H9 (cell line): ENCODE results near the gene KDF1. TPM values are rescaled to one million over a fixed set of nuclear protein-coding genes. Genes with fewer than 3 reads are reported as not detected.

ENCODE experiments used
- DNase-seq: peaks from one replicate; pipeline ENCODE4 v3.0.0-alpha.2; 2017
- H2AFZ ChIP-seq: one replicate; pipeline ENCODE4 v1.6.1; 2013; ENCODE audit warnings: mild to moderate bottlenecking, low read length, control low read depth, moderate library complexity
- H2AK5ac ChIP-seq: 2 replicates; pipeline ENCODE4 v1.6.1; 2013; ENCODE audit warnings: low read length, control low read depth, mixed read lengths; ENCODE audit not compliant: insufficient read length
- H2BK120ac ChIP-seq: one replicate; pipeline ENCODE4 v1.6.1; 2013; ENCODE audit warnings: low read depth, mild to moderate bottlenecking, low read length, control low read depth, inconsistent platforms; ENCODE audit not compliant: poor library complexity, severe bottlenecking
- H2BK12ac ChIP-seq: 2 replicates; pipeline ENCODE4 v1.6.1; 2013; ENCODE audit warnings: low read length, control low read depth, mixed read lengths, low read depth; ENCODE audit not compliant: insufficient read length
- H2BK15ac ChIP-seq: 2 replicates; pipeline ENCODE4 v1.6.1; 2013; ENCODE audit warnings: low read depth, low read length, control low read depth
- H2BK20ac ChIP-seq: one replicate; pipeline ENCODE4 v1.6.1; 2013; ENCODE audit warnings: low read depth, mild to moderate bottlenecking, low read length, control low read depth, inconsistent platforms; ENCODE audit not compliant: poor library complexity, severe bottlenecking
- H2BK5ac ChIP-seq: 2 replicates; pipeline ENCODE4 v1.6.1; 2013; ENCODE audit warnings: low read length, control low read depth, mixed read lengths; ENCODE audit not compliant: insufficient read length
- H3K14ac ChIP-seq: 2 replicates; pipeline ENCODE4 v1.6.1; 2013; ENCODE audit warnings: low read length, control low read depth; ENCODE audit not compliant: insufficient read depth
- H3K18ac ChIP-seq: 2 replicates; pipeline ENCODE4 v1.6.1; 2013; ENCODE audit warnings: low read depth, mild to moderate bottlenecking, mixed read lengths, low read length, control low read depth; ENCODE audit not compliant: insufficient read length
- H3K23ac ChIP-seq: 2 replicates; pipeline ENCODE4 v1.6.1; 2013; ENCODE audit warnings: low read length, control low read depth, mixed read lengths, low read depth; ENCODE audit not compliant: insufficient read length
- H3K23me2 ChIP-seq: 2 replicates; pipeline ENCODE4 v1.6.1; 2013; ENCODE audit warnings: low read depth, mild to moderate bottlenecking, mixed read lengths, low read length, control low read depth; ENCODE audit not compliant: insufficient read length, poor library complexity, severe bottlenecking
- H3K27ac ChIP-seq: 2 replicates; pipeline ENCODE4 v1.5.1; 2013; ENCODE audit warnings: low read length, control low read depth, mixed read lengths, low read depth; ENCODE audit not compliant: insufficient read length
- H3K27me3 ChIP-seq: 2 replicates; pipeline ENCODE4 v1.6.1; 2013; ENCODE audit warnings: low read length, control low read depth, inconsistent platforms; ENCODE audit not compliant: insufficient read depth
- H3K4ac ChIP-seq: 2 replicates; pipeline ENCODE4 v1.6.1; 2013; ENCODE audit warnings: low read depth, mild to moderate bottlenecking, control low read depth, inconsistent platforms, low read length, moderate library complexity
- H3K4me1 ChIP-seq: 2 replicates; pipeline ENCODE4 v1.6.1; 2013; ENCODE audit warnings: low read length, control low read depth, inconsistent platforms; ENCODE audit not compliant: insufficient read depth
- H3K4me2 ChIP-seq: 2 replicates; pipeline ENCODE4 v1.6.1; 2013; ENCODE audit warnings: low read length, control low read depth, mixed read lengths; ENCODE audit not compliant: insufficient read length, insufficient read depth
- H3K56ac ChIP-seq: 2 replicates; pipeline ENCODE4 v1.6.1; 2013; ENCODE audit warnings: low read depth, mild to moderate bottlenecking, mixed read lengths, low read length, control low read depth; ENCODE audit not compliant: insufficient read length
- H3K79me1 ChIP-seq: 2 replicates; pipeline ENCODE4 v1.6.1; 2013; ENCODE audit warnings: low read depth, mild to moderate bottlenecking, moderate library complexity, low read length, control low read depth, inconsistent platforms; ENCODE audit not compliant: insufficient read depth, poor library complexity, severe bottlenecking
- H3K79me2 ChIP-seq: 2 replicates; pipeline ENCODE4 v1.6.1; 2013; ENCODE audit warnings: low read length, control low read depth, inconsistent platforms; ENCODE audit not compliant: insufficient read depth
- H3K9ac ChIP-seq: 2 replicates; pipeline ENCODE4 v1.6.1; 2013; ENCODE audit warnings: low read length, control low read depth, mixed read lengths; ENCODE audit not compliant: insufficient read length; ENCODE audit errors: extremely low read depth
- H3K9me3 ChIP-seq: one replicate; pipeline ENCODE4 v1.6.1; 2013; ENCODE audit warnings: low read depth, low read length, inconsistent platforms; ENCODE audit not compliant: control insufficient read depth
- H3T11ph ChIP-seq: one replicate; pipeline ENCODE4 v1.6.1; 2013; ENCODE audit warnings: mild to moderate bottlenecking, low read length, control low read depth, inconsistent platforms
- H4K20me1 ChIP-seq: one replicate; pipeline ENCODE4 v1.6.1; 2013; ENCODE audit not compliant: control insufficient read depth, insufficient read length, insufficient read depth
- H4K5ac ChIP-seq: 2 replicates; pipeline ENCODE4 v1.6.1; 2013; ENCODE audit warnings: low read depth, mild to moderate bottlenecking, mixed read lengths, low read length, control low read depth; ENCODE audit not compliant: insufficient read length
- H4K8ac ChIP-seq: replicated peaks from 2 replicates; pipeline ENCODE4 v1.6.1; 2013; ENCODE audit warnings: low read length, control low read depth, mixed read lengths, low read depth; ENCODE audit not compliant: insufficient read length
- H4K91ac ChIP-seq: 2 replicates; pipeline ENCODE4 v1.6.1; 2013; ENCODE audit warnings: low read depth, mild to moderate bottlenecking, moderate library complexity, mixed read lengths, low read length, control low read depth; ENCODE audit not compliant: insufficient read length
- H3K27ac Mint-ChIP-seq, 3 experiments: 2 replicates in 2 of 3; 3 replicates in 1 of 3; pipeline ENCODE4 v1.8.0; 2020 to 2021; ENCODE audit warnings: mixed read lengths in 3 of 3, mild to moderate bottlenecking in 1 of 3, moderate library complexity in 1 of 3
- H3K27me3 Mint-ChIP-seq: 2 replicates; pipeline ENCODE4 v1.8.0; 2021; ENCODE audit warnings: low read depth, mild to moderate bottlenecking, moderate library complexity, mixed read lengths
- H3K36me3 Mint-ChIP-seq, 3 experiments: 2 replicates in 2 of 3; 3 replicates in 1 of 3; pipeline ENCODE4 v1.8.0; 2020 to 2021; ENCODE audit warnings: low read depth in 3 of 3, mixed read lengths in 3 of 3; ENCODE audit not compliant: insufficient read depth in 1 of 3
- H3K4me1 Mint-ChIP-seq, 2 experiments: 2 replicates each; pipeline ENCODE4 v1.8.0; 2020; ENCODE audit warnings: mixed read lengths in 2 of 2
- H3K4me3 Mint-ChIP-seq, 2 experiments: 2 replicates in 1 of 2; 3 replicates in 1 of 2; pipeline ENCODE4 v1.8.0; 2020 to 2021; ENCODE audit warnings: mild to moderate bottlenecking in 2 of 2, mixed read lengths in 2 of 2, moderate library complexity in 1 of 2
- H3K9me3 Mint-ChIP-seq, 2 experiments: 2 replicates in 1 of 2; 3 replicates in 1 of 2; pipeline ENCODE4 v1.8.0; 2020; ENCODE audit warnings: mild to moderate bottlenecking in 2 of 2, mixed read lengths in 2 of 2, moderate library complexity in 1 of 2
- WGBS: extraction: QIAGEN DNeasy Blood & Tissue Kit; methylation state at CpG from one replicate; pipeline ENCODE4 v1.1.7; 2013; ENCODE audit warnings: missing lambda C conversion rate, low lambda C conversion rate, mixed read lengths; ENCODE audit not compliant: insufficient read length; ENCODE audit errors: extremely low coverage; 5-methylcytosine and 5-hydroxymethylcytosine counted together
- total RNA-seq: library from RNA; stranded (reverse); gene quantifications from 2 replicates; pipeline ENCODE4 v1.2.1, GENCODE V29; 2021
- TF ChIP-seq, protein P1 (sequence below): fragments of 200-600 bp; sonication (generic); conservative IDR thresholded peaks from 3 replicates; pipeline ENCODE4 v1.8.0; 2021; ENCODE audit warnings: antibody characterized with exemption, mild to moderate bottlenecking

The KDF1 gene
- total RNA-seq, 1 experiment from 2014 or later = 17.6 TPM

- no peaks in the 10 kb centered on the region for H3K4me1 ChIP-seq
- peaks cover 11% of the 10 kb centered on the region for H3K27me3 Mint-ChIP-seq
- no peak overlapping the region for H2BK20ac ChIP-seq
- H3K27ac Mint-ChIP-seq = no peak overlapping the region
- H3K36me3 Mint-ChIP-seq = no peaks in the 10 kb centered on the region
- H3K4me2 ChIP-seq = no peak overlapping the region
- H2AK5ac ChIP-seq = no peak overlapping the region
- no peaks in the 10 kb centered on the region for H3K79me1 ChIP-seq
- no peak for DNase-seq
- H3K4me3 Mint-ChIP-seq = no peak overlapping the region
- no peak overlapping the region for H3K4ac ChIP-seq
- WGBS = no CpG with 5 or more reads among the region's 3 CpGs
- no peak overlapping the region for H2BK120ac ChIP-seq
- H3K9me3 Mint-ChIP-seq = no peaks in the 10 kb centered on the region
- no peak overlapping the region for H3K27ac ChIP-seq
- H4K8ac ChIP-seq = no peak overlapping the region
- no peak overlapping the region for H3T11ph ChIP-seq
- H3K79me2 ChIP-seq = no peaks in the 10 kb centered on the region
- H4K91ac ChIP-seq = no peak overlapping the region
- H2BK15ac ChIP-seq = no peak overlapping the region
- H3K14ac ChIP-seq = no peak overlapping the region
- no peaks in the 10 kb centered on the region for H3K23me2 ChIP-seq
- TF ChIP-seq, protein P1, sequence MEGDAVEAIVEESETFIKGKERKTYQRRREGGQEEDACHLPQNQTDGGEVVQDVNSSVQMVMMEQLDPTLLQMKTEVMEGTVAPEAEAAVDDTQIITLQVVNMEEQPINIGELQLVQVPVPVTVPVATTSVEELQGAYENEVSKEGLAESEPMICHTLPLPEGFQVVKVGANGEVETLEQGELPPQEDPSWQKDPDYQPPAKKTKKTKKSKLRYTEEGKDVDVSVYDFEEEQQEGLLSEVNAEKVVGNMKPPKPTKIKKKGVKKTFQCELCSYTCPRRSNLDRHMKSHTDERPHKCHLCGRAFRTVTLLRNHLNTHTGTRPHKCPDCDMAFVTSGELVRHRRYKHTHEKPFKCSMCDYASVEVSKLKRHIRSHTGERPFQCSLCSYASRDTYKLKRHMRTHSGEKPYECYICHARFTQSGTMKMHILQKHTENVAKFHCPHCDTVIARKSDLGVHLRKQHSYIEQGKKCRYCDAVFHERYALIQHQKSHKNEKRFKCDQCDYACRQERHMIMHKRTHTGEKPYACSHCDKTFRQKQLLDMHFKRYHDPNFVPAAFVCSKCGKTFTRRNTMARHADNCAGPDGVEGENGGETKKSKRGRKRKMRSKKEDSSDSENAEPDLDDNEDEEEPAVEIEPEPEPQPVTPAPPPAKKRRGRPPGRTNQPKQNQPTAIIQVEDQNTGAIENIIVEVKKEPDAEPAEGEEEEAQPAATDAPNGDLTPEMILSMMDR = no peak
- H3K9ac ChIP-seq = no peak overlapping the region
- H3K23ac ChIP-seq = no peak overlapping the region
- no peak overlapping the region for H2BK12ac ChIP-seq
- no peak overlapping the region for H2BK5ac ChIP-seq
- H3K27me3 ChIP-seq = no peaks in the 10 kb centered on the region; the same call in 1 of the 2 replicates
- H3K4me1 Mint-ChIP-seq = peaks cover 16 to 31% of the 10 kb centered on the region in 2 experiments
- H4K5ac ChIP-seq = no peak overlapping the region
- H4K20me1 ChIP-seq = no peaks in the 10 kb centered on the region
- no peaks in the 10 kb centered on the region for H3K9me3 ChIP-seq
- H2AFZ ChIP-seq = no peak overlapping the region
- no peak overlapping the region for H3K18ac ChIP-seq
- H3K56ac ChIP-seq = no peak overlapping the region
Measured at GRCh38 chr1:26971590-26971989, 11.3 kb upstream of the KDF1 start.
